Endothelial cell of umbilical vein (primary cell): ENCODE results near the gene KBTBD3.

Experiments used
- CTCF ChIP-seq, 2 donors: IDR thresholded peaks; 1 replicate in 1 of 2; 2 replicates in 1 of 2; pipeline ENCODE4 v1.5.1; 2011; ENCODE audit warnings: low read length in 2 of 2, mild to moderate bottlenecking in 2 of 2, moderate library complexity in 2 of 2, control low read depth in 1 of 2, inconsistent platforms in 1 of 2, low read depth in 1 of 2; ENCODE audit not compliant: insufficient read depth in 1 of 2; ENCODE audit errors: extremely low read depth in 1 of 2
- EZH2 ChIP-seq: IDR thresholded peaks from 2 replicates; pipeline ENCODE4 v1.6.1; 2012; ENCODE audit warnings: borderline replicate concordance, low read depth, mild to moderate bottlenecking, moderate library complexity, low read length, inconsistent platforms; ENCODE audit not compliant: severe bottlenecking
- FOS ChIP-seq: IDR thresholded peaks from 2 replicates; pipeline ENCODE4 v1.6.1; 2011; ENCODE audit warnings: mild to moderate bottlenecking, low read length, moderate library complexity, borderline replicate concordance; ENCODE audit not compliant: insufficient read depth
- JUN ChIP-seq: IDR thresholded peaks from 2 replicates; pipeline ENCODE4 v1.6.1; 2011; ENCODE audit warnings: borderline replicate concordance, low read depth; ENCODE audit not compliant: insufficient read length, insufficient read depth
- MAX ChIP-seq: IDR thresholded peaks from 2 replicates; pipeline ENCODE4 v1.6.1; 2011; ENCODE audit not compliant: insufficient read depth, insufficient read length
- POLR2A ChIP-seq: IDR thresholded peaks from 2 replicates; pipeline ENCODE4 v1.6.1; 2012; ENCODE audit warnings: low read depth, mild to moderate bottlenecking, control low read depth, low read length

- TF ChIP-seq CTCF (IDR thresholded peaks at IDR 0.05; ENCODE audit: extremely low read depth in 1 of 2, insufficient read depth in 1 of 2, low read depth in 1 of 2, low read length in 2 of 2), result no peak
- no peak for TF ChIP-seq POLR2A
- TF ChIP-seq MAX, result no peak
- TF ChIP-seq FOS, result no peak
- TF ChIP-seq EZH2, result no peak
- no peak for TF ChIP-seq JUN
These were observed 4.9 kb upstream of the KBTBD3 start for GRCh38 chr11:106082096-106082495.
